Caco-2 (cell line): ENCODE measurements around the gene DOK6. TPM values are rescaled to one million over a fixed set of nuclear protein-coding genes. Genes with fewer than 3 reads are reported as not detected.

ENCODE experiments used
- BruUV-seq: library from RNA; stranded (reverse); fragments of 400-500 nt; replicated peaks from 2 replicates; lab custom pipeline; 2021; lab: Mats Ljungman, UMichigan
- CTCF ChIA-PET: fragments of 300-600 bp; sonication (Branson Sonifier 250); formaldehyde crosslinking; loops from one replicate; lab custom pipeline; 2022; ENCODE audit warnings: antibody characterized with exemption; lab: Charles Lee
- POLR2A ChIA-PET: fragments of 300-600 bp; sonication (Branson Sonifier 250); formaldehyde crosslinking; loops from one replicate; lab custom pipeline; 2022; ENCODE audit warnings: antibody characterized with exemption; lab: Charles Lee
- DNase-seq, 2 experiments: peaks; one replicate each; pipeline versions ENCODE4 v3.0.0 to v3.0.0-alpha.2; 2020 to 2022
- H3K27me3 ChIP-seq: replicated peaks from 2 replicates; pipeline ENCODE4 v1.6.0; 2011; ENCODE audit warnings: low read length; ENCODE audit not compliant: control insufficient read depth, insufficient read depth
- H3K36me3 ChIP-seq: 2 replicates; pipeline ENCODE4 v1.5.1; 2011; ENCODE audit warnings: low read length; ENCODE audit not compliant: control insufficient read depth, insufficient read depth
- H3K4me1 ChIP-seq: fragments of 250-450 bp; sonication (Bioruptor Pico); 2 replicates; pipeline ENCODE4 v1.5.1; 2020; ENCODE audit warnings: mild to moderate bottlenecking
- H3K4me3 ChIP-seq: 2 replicates; pipeline ENCODE4 v1.5.1; 2011; ENCODE audit warnings: low read depth, mild to moderate bottlenecking, control low read depth, low read length
- H3K9me3 ChIP-seq: fragments of 250-450 bp; sonication (Bioruptor Pico); 2 replicates; pipeline ENCODE4 v1.5.1; 2020; ENCODE audit warnings: mild to moderate bottlenecking, moderate library complexity
- H3K27ac Mint-ChIP-seq: one replicate; pipeline ENCODE4 v1.8.0; 2022; ENCODE audit warnings: mixed read lengths; ENCODE audit not compliant: unreplicated experiment
- H3K27me3 Mint-ChIP-seq: one replicate; pipeline ENCODE4 v1.8.0; 2022; ENCODE audit warnings: mixed read lengths; ENCODE audit not compliant: insufficient read depth, unreplicated experiment
- H3K36me3 Mint-ChIP-seq: one replicate; pipeline ENCODE4 v1.8.0; 2022; ENCODE audit warnings: mild to moderate bottlenecking, mixed read lengths; ENCODE audit not compliant: insufficient read depth, unreplicated experiment
- H3K4me1 Mint-ChIP-seq: one replicate; pipeline ENCODE4 v1.8.0; 2022; ENCODE audit warnings: low read depth, mixed read lengths; ENCODE audit not compliant: unreplicated experiment
- H3K4me3 Mint-ChIP-seq: one replicate; pipeline ENCODE4 v1.8.0; 2022; ENCODE audit warnings: mild to moderate bottlenecking, moderate library complexity, mixed read lengths; ENCODE audit not compliant: unreplicated experiment
- H3K9me3 Mint-ChIP-seq: one replicate; pipeline ENCODE4 v1.8.0; 2022; ENCODE audit warnings: mixed read lengths; ENCODE audit not compliant: unreplicated experiment
- CTCF ChIP-seq, 2 experiments: fragments of 200-600 bp in 1 of 2; IDR thresholded peaks; 1 replicate in 1 of 2; 2 replicates in 1 of 2; pipeline versions ENCODE4 v1.5.1 to v1.8.0; 2011 to 2022; ENCODE audit warnings: antibody characterized with exemption in 1 of 2, control low read depth in 1 of 2, inconsistent platforms in 1 of 2, low read depth in 1 of 2, low read length in 1 of 2, mild to moderate bottlenecking in 1 of 2, moderate library complexity in 1 of 2; ENCODE audit not compliant: insufficient read depth in 1 of 2, severe bottlenecking in 1 of 2, unreplicated experiment in 1 of 2
- intact Hi-C: fragments of 100-400 bp; cut with micrococcal nuclease; formaldehyde crosslinking; loops from one replicate; pipeline ENCODE4 v1.10.0; 2022; ENCODE audit not compliant: unreplicated experiment
- total RNA-seq: library from RNA; stranded (reverse); gene quantifications from 2 replicates; pipeline ENCODE4 v1.2.3, GENCODE V29; 2022

The DOK6 gene
- total RNA-seq, 1 experiment from 2014 or later, result not detected

DNA sequence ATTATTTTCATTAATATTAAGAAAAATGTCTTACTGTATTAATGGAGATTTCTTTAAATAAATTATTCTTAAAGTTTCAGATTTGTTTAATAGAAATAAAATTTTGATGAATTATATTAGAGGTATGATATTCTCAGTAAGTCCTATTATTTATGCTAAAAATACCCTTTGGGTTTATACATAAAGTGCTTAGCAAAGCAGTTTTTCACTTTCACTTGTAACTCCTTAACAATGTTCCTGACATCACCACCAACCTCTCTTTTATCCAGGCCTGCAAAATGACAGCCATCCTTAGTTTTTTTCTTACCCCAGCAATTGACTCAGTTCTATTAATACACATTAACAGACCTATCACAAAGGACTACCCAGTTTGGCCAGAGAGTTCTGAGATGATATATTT lies 376.6 kb downstream of the DOK6 start:
- Histone ChIP-seq H3K4me1 (no peaks in the 10 kb centered on the region), H3K36me3 (no peaks in the 10 kb centered on the region), H3K9me3 (no peaks in the 10 kb centered on the region), H3K27me3 (no peaks in the 10 kb centered on the region), H3K4me3 (no peak overlapping the region)
- H3K27ac Mint-ChIP-seq, result no peak overlapping the region
- no peak for TF ChIP-seq CTCF (IDR thresholded peaks at IDR 0.05; ENCODE audit: insufficient read depth in 1 of 2, low read depth in 1 of 2, low read length in 1 of 2, severe bottlenecking in 1 of 2, unreplicated experiment in 1 of 2)
- ChIA-PET CTCF (no interaction called here), POLR2A (no interaction called here)
- no peaks in the 10 kb centered on the region for H3K9me3 Mint-ChIP-seq
- no peak overlapping the region for H3K4me3 Mint-ChIP-seq
- H3K27me3 Mint-ChIP-seq, result no peaks in the 10 kb centered on the region
- no peak for DNase-seq
- intact Hi-C loops, result no loop called here
- H3K4me1 Mint-ChIP-seq, result no peaks in the 10 kb centered on the region
- no TSS peak for BruUV-seq
- H3K36me3 Mint-ChIP-seq, result no peaks in the 10 kb centered on the region

GRCh38 chr18:69778680-69779079 lies 378.0 kb downstream of the DOK6 start:
- Histone ChIP-seq H3K9me3 (no peaks in the 10 kb centered on the region), H3K36me3 (no peaks in the 10 kb centered on the region), H3K27me3 (no peaks in the 10 kb centered on the region), H3K4me1 (no peaks in the 10 kb centered on the region), H3K4me3 (no peak overlapping the region)
- no peak for DNase-seq
- no TSS peak for BruUV-seq
- Mint-ChIP-seq H3K4me3 (no peak overlapping the region), H3K27me3 (no peaks in the 10 kb centered on the region), H3K27ac (no peak overlapping the region), H3K4me1 (no peaks in the 10 kb centered on the region), H3K9me3 (no peaks in the 10 kb centered on the region), H3K36me3 (no peaks in the 10 kb centered on the region)
- no peak for TF ChIP-seq CTCF (IDR thresholded peaks at IDR 0.05; ENCODE audit: insufficient read depth in 1 of 2, low read depth in 1 of 2, low read length in 1 of 2, severe bottlenecking in 1 of 2, unreplicated experiment in 1 of 2)
- POLR2A ChIA-PET, result no interaction called here
- intact Hi-C loops, result no loop called here
- CTCF ChIA-PET, result no interaction called here

- Mint-ChIP-seq H3K27me3 (no peaks in the 10 kb centered on the region), H3K27ac (no peak overlapping the region), H3K4me1 (no peaks in the 10 kb centered on the region), H3K4me3 (no peak overlapping the region), H3K36me3 (no peaks in the 10 kb centered on the region), H3K9me3 (no peaks in the 10 kb centered on the region)
- Histone ChIP-seq H3K4me1 (no peaks in the 10 kb centered on the region), H3K4me3 (no peak overlapping the region), H3K9me3 (no peaks in the 10 kb centered on the region), H3K36me3 (no peaks in the 10 kb centered on the region), H3K27me3 (no peaks in the 10 kb centered on the region)
- ChIA-PET CTCF (no interaction called here), POLR2A (no interaction called here)
- no peak for TF ChIP-seq CTCF (IDR thresholded peaks at IDR 0.05; ENCODE audit: insufficient read depth in 1 of 2, low read depth in 1 of 2, low read length in 1 of 2, severe bottlenecking in 1 of 2, unreplicated experiment in 1 of 2)
- intact Hi-C loops, result no loop called here
- no TSS peak for BruUV-seq
- no peak for DNase-seq
These were observed 380.2 kb downstream of the DOK6 start for GRCh38 chr18:69780851-69781250.
